PC-3 (cell line): Measurements from ENCODE around the gene SENP6. TPM values are rescaled to one million over a fixed set of nuclear protein-coding genes. Genes with fewer than 3 reads are reported as not detected.
"Not testable (repeated sequence)": the region's sequence is repeated elsewhere in the genome, so short reads cannot be mapped to it uniquely, and the experiment has no call there.

Experiments used
- ATAC-seq: fragments of 200-7000 bp; cut with Tn5 transposase; 2 replicates; pipeline ENCODE4 v1.9.1; 2020; ENCODE audit warnings: mild to moderate bottlenecking, moderate library complexity
- BruUV-seq: library from RNA; stranded (reverse); fragments of 400-500 nt; replicated peaks from 2 replicates; lab custom pipeline; 2021; lab: Mats Ljungman, UMichigan
- CTCF ChIA-PET: fragments of 300-600 bp; sonication (Branson Sonifier 250); formaldehyde crosslinking; loops from one replicate; lab custom pipeline; 2022; ENCODE audit warnings: antibody characterized with exemption; lab: Charles Lee
- POLR2A ChIA-PET: fragments of 300-600 bp; sonication (Branson Sonifier 250); formaldehyde crosslinking; loops from one replicate; lab custom pipeline; 2022; ENCODE audit warnings: antibody characterized with exemption; ENCODE audit not compliant: unreplicated experiment; lab: Charles Lee
- DNase-seq: peaks from one replicate; pipeline ENCODE4 v3.0.0-alpha.2; 2015
- H2AFZ ChIP-seq: fragments of 300-600 bp; sonication (generic); 2 replicates; pipeline ENCODE4 v1.6.0; 2016; ENCODE audit warnings: antibody characterized with exemption, low read length
- H3F3A ChIP-seq: fragments of 300-600 bp; sonication (generic); one replicate; pipeline ENCODE4 v1.6.0; 2017; ENCODE audit warnings: antibody characterized with exemption, low read length, control low read depth, mild to moderate bottlenecking; ENCODE audit not compliant: unreplicated experiment
- H3K27ac ChIP-seq: fragments of 300-600 bp; sonication (generic); 2 replicates; pipeline ENCODE4 v1.5.1; 2016; ENCODE audit warnings: mild to moderate bottlenecking, low read length
- H3K27me3 ChIP-seq: fragments of 300-600 bp; sonication (generic); 2 replicates; pipeline ENCODE4 v1.6.1; 2016; ENCODE audit warnings: low read length, mixed read lengths
- H3K36me3 ChIP-seq: fragments of 300-600 bp; sonication (generic); 2 replicates; pipeline ENCODE4 v1.6.1; 2016; ENCODE audit warnings: low read depth, mixed run types, low read length, mixed read lengths
- H3K4me1 ChIP-seq: fragments of 300-600 bp; sonication (generic); 2 replicates; pipeline ENCODE4 v1.5.1; 2016; ENCODE audit warnings: low read length; ENCODE audit not compliant: insufficient read depth
- H3K4me2 ChIP-seq: fragments of 300-600 bp; sonication (generic); 2 replicates; pipeline ENCODE4 v1.6.0; 2016; ENCODE audit warnings: low read length
- H3K4me3 ChIP-seq: fragments of 300-600 bp; sonication (generic); 2 replicates; pipeline ENCODE4 v1.5.1; 2016; ENCODE audit warnings: mild to moderate bottlenecking, low read length, mixed read lengths
- H3K79me2 ChIP-seq: fragments of 300-600 bp; sonication (generic); 2 replicates; pipeline ENCODE4 v1.6.1; 2017; ENCODE audit warnings: low read length, mixed read lengths
- H3K9ac ChIP-seq: fragments of 300-600 bp; sonication (generic); 2 replicates; pipeline ENCODE4 v1.6.0; 2016; ENCODE audit warnings: mild to moderate bottlenecking, low read length
- H3K9me2 ChIP-seq: fragments of 300-600 bp; sonication (generic); replicated peaks from 2 replicates; pipeline ENCODE4 v1.6.1; 2016; ENCODE audit warnings: mixed run types, low read length, mixed read lengths
- H3K9me3 ChIP-seq: fragments of 300-600 bp; sonication (generic); 2 replicates; pipeline ENCODE4 v1.6.1; 2016; ENCODE audit warnings: low read length, mixed read lengths
- H4K20me1 ChIP-seq: fragments of 300-600 bp; sonication (generic); 2 replicates; pipeline ENCODE4 v1.6.1; 2016; ENCODE audit warnings: low read length, mixed read lengths
- EZH2 ChIP-seq: fragments of 300-600 bp; sonication (generic); IDR thresholded peaks from one replicate; pipeline ENCODE4 v1.6.1; 2017; ENCODE audit warnings: antibody characterized with exemption, mild to moderate bottlenecking, low read length; ENCODE audit not compliant: unreplicated experiment
- EZH2phosphoT487 ChIP-seq: fragments of 300-600 bp; sonication (generic); IDR thresholded peaks from 2 replicates; pipeline ENCODE4 v1.6.1; 2018; ENCODE audit warnings: mild to moderate bottlenecking, antibody characterized with exemption, low read length, borderline replicate concordance
- intact Hi-C: fragments of 100-400 bp; cut with micrococcal nuclease; formaldehyde crosslinking; loops from 2 replicates; pipeline ENCODE4 v1.9.0; 2023
- total RNA-seq: library from RNA; depleted of rRNA; stranded (reverse); fragments of >200 nt; gene quantifications from 2 replicates; pipeline ENCODE4 v1.2.3, GENCODE V29; 2014
- TF ChIP-seq, protein P1 (sequence below): fragments of 300-600 bp; sonication (generic); conservative IDR thresholded peaks from 2 replicates; pipeline ENCODE4 v1.5.1; 2017; ENCODE audit warnings: antibody characterized with exemption, low read depth, mild to moderate bottlenecking, low read length

Gene SENP6
- total RNA-seq, 1 experiment from 2014 or later = 36.3 TPM

DNA sequence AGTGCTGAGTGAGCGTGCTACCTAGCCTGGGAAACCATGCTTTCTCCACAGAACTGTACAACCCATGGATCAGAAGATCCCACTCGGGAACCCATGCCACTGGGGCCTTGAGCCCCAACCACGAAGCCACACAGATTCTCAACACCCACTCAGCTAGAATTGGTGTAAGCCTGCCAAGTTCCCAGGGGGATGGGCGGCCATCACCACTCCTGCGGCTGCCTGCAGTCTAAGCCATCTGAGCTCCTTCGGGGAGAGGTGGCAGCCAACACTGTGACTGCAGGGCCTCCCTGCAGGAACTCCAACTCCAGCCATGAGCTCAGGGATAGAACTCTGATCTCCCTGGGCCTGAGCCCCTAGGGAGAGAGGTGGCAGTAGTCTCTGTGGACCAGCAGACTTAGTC is 33.6 kb upstream of the SENP6 start:
- H3K9ac ChIP-seq = no peak overlapping the region
- no peak overlapping the region for H2AFZ ChIP-seq
- no peaks in the 10 kb centered on the region for H3K4me1 ChIP-seq
- H3K4me2 ChIP-seq = no peak overlapping the region
- no peaks in the 10 kb centered on the region for H3F3A ChIP-seq
- DNase-seq (no peak), ATAC-seq (no peak)
- no peaks in the 10 kb centered on the region for H3K27me3 ChIP-seq
- H3K27ac ChIP-seq = no peak overlapping the region
- no peaks in the 10 kb centered on the region for H3K9me3 ChIP-seq
- TF ChIP-seq EZH2phosphoT487 (no peak), EZH2 (no peak)
- TF ChIP-seq, protein P1, sequence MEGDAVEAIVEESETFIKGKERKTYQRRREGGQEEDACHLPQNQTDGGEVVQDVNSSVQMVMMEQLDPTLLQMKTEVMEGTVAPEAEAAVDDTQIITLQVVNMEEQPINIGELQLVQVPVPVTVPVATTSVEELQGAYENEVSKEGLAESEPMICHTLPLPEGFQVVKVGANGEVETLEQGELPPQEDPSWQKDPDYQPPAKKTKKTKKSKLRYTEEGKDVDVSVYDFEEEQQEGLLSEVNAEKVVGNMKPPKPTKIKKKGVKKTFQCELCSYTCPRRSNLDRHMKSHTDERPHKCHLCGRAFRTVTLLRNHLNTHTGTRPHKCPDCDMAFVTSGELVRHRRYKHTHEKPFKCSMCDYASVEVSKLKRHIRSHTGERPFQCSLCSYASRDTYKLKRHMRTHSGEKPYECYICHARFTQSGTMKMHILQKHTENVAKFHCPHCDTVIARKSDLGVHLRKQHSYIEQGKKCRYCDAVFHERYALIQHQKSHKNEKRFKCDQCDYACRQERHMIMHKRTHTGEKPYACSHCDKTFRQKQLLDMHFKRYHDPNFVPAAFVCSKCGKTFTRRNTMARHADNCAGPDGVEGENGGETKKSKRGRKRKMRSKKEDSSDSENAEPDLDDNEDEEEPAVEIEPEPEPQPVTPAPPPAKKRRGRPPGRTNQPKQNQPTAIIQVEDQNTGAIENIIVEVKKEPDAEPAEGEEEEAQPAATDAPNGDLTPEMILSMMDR = no peak
- intact Hi-C loops = no loop called here
- POLR2A ChIA-PET = no interaction called here
- BruUV-seq = no TSS peak
- no peak overlapping the region for H3K4me3 ChIP-seq
- no peaks in the 10 kb centered on the region for H3K79me2 ChIP-seq
- CTCF ChIA-PET = no interaction called here
- H3K9me2 ChIP-seq = no peaks in the 10 kb centered on the region
- no peaks in the 10 kb centered on the region for H4K20me1 ChIP-seq
- no peaks in the 10 kb centered on the region for H3K36me3 ChIP-seq

DNA sequence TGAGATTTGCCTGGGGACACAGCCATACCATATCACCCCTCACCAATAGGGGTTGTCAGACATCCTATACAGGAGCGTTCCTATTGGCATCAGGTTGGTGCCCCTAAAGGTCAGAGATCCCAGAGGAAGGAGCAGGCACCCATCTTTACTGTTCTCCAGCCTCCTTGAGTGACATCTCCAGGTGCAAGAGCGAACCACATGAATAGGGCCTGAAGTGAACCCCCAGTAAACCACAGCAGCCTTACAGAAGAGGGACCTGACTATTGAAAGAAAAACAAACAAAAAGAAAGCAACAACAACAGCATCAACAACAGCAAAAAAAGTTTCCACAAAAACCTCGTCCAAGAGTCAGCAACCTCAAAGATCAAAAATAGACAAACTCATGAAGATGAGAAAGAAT is 32.7 kb upstream of the SENP6 start:
- Histone ChIP-seq H3K9me3 (no peaks in the 10 kb centered on the region), H4K20me1 (no peaks in the 10 kb centered on the region), H3K4me1 (no peaks in the 10 kb centered on the region), H3K9ac (no peak overlapping the region), H3K9me2 (no peaks in the 10 kb centered on the region), H3K4me3 (no peak overlapping the region), H3K27ac (no peak overlapping the region), H3K36me3 (no peaks in the 10 kb centered on the region), H3K79me2 (no peaks in the 10 kb centered on the region), H3K4me2 (no peak overlapping the region), H3K27me3 (no peaks in the 10 kb centered on the region), H3F3A (no peaks in the 10 kb centered on the region), H2AFZ (no peak overlapping the region)
- ChIA-PET CTCF (no interaction called here), POLR2A (no interaction called here)
- TF ChIP-seq EZH2phosphoT487 (no peak), EZH2 (no peak)
- TF ChIP-seq, protein P1 = no peak
- ATAC-seq = no peak
- intact Hi-C loops = no loop called here
- no peak for DNase-seq
- no TSS peak for BruUV-seq

DNA sequence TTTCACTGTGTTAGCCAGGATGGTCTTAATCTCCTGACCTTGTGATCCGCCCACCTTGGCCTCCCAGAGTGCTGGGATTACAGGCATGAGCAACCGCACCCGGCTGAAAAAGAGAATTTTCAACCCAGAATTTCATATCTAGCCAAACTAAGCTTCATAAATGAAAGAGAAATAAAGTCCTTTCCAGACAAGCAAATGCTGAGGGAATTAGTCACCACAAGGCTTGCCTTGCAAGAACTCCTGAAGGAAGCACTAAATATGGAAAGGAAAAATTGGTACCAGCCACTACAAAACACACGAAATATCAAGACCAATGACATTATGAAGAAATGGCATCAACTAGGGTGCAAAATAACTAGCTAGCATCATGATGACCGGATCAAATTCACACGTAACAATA is 31.0 kb upstream of the SENP6 start:
- BruUV-seq = not testable (repeated sequence)

More for the DNA sequence above, 31.0 kb upstream of the SENP6 start:
- H3K27me3 ChIP-seq, H2AFZ ChIP-seq, H3K27ac ChIP-seq, H3K4me3 ChIP-seq, H3K36me3 ChIP-seq, DNase-seq, POLR2A ChIA-PET, H3K79me2 ChIP-seq, ATAC-seq, H3K9ac ChIP-seq, H4K20me1 ChIP-seq, H3K9me2 ChIP-seq, intact Hi-C loops, H3K4me2 ChIP-seq, H3K9me3 ChIP-seq, CTCF ChIA-PET, H3K4me1 ChIP-seq, H3F3A ChIP-seq: not testable (repeated sequence)
